ENCODE measurements around the gene ATP8A1.

- no peak for TF ChIP-seq CTCF (IDR thresholded peaks at IDR 0.05)
- TF ChIP-seq POLR2AphosphoS5 (IDR thresholded peaks at IDR 0.05; ENCODE audit: low read depth, low read length) = no peak
- no peak for TF ChIP-seq TCF7L2 (IDR thresholded peaks at IDR 0.05; ENCODE audit: low read depth, low read length)
- no peak for TF ChIP-seq SIN3A (IDR thresholded peaks at IDR 0.05; ENCODE audit: borderline replicate concordance, insufficient read depth, low read depth, low read length)
Measured at GRCh38 chr4:42644897-42645296, 12.0 kb downstream of the ATP8A1 start.
